Measurements from ENCODE around the gene NPAS3.

NPAS3 gene

GRCh38 chr14:33814010-33814409 is 875.3 kb downstream of the NPAS3 start:
- DNase-seq = no peak

- no peak for DNase-seq
These were observed 895.2 kb downstream of the NPAS3 start for GRCh38 chr14:33833706-33834465.

GRCh38 chr14:33834466-33835260 is 896.0 kb downstream of the NPAS3 start:
- DNase-seq = no peak

GRCh38 chr14:33835261-33835655 is 896.6 kb downstream of the NPAS3 start:
- no peak for DNase-seq

- DNase-seq = no peak
These were observed 897.0 kb downstream of the NPAS3 start for GRCh38 chr14:33835677-33836076.

GRCh38 chr14:33836203-33836899 is 897.7 kb downstream of the NPAS3 start:
- DNase-seq = no peak

- no peak for DNase-seq
These were observed 898.4 kb downstream of the NPAS3 start for GRCh38 chr14:33836900-33837577.

- no peak for DNase-seq
These were observed 899.4 kb downstream of the NPAS3 start for GRCh38 chr14:33837943-33838683.

GRCh38 chr14:33839193-33840076 is 900.8 kb downstream of the NPAS3 start:
- peak; percentile 28 for DNase-seq

- DNase-seq = no peak
These were observed 902.1 kb downstream of the NPAS3 start for GRCh38 chr14:33840797-33841196.

GRCh38 chr14:33842299-33842698 is 903.6 kb downstream of the NPAS3 start:
- DNase-seq = no peak

GRCh38 chr14:33844118-33844517 is 905.4 kb downstream of the NPAS3 start:
- no peak for DNase-seq

GRCh38 chr14:33846100-33846824 is 907.6 kb downstream of the NPAS3 start:
- no peak for DNase-seq

GRCh38 chr14:33847066-33847465 is 908.4 kb downstream of the NPAS3 start:
- DNase-seq = no peak

GRCh38 chr14:33848009-33848408 is 909.3 kb downstream of the NPAS3 start:
- DNase-seq = no peak

GRCh38 chr14:33848706-33849454 is 910.2 kb downstream of the NPAS3 start:
- DNase-seq = no peak

GRCh38 chr14:33849455-33849801 is 910.7 kb downstream of the NPAS3 start:
- DNase-seq = no peak

GRCh38 chr14:33850826-33851225 is 912.1 kb downstream of the NPAS3 start:
- DNase-seq = no peak

- no peak for DNase-seq
These were observed 912.7 kb downstream of the NPAS3 start for GRCh38 chr14:33851366-33851765.

GRCh38 chr14:33851931-33852330 is 913.3 kb downstream of the NPAS3 start:
- no peak for DNase-seq
